HG03575 (cell line): ENCODE data around the gene GSG1L.

Source experiments
- ATAC-seq: cut with Tn5 transposase; IDR thresholded peaks from one replicate; pipeline ENCODE4 v1.9.1; 2021; ENCODE audit not compliant: unreplicated experiment, insufficient number of reproducible peaks, low FRiP score; ENCODE audit errors: extremely low read depth

Gene GSG1L

DNA sequence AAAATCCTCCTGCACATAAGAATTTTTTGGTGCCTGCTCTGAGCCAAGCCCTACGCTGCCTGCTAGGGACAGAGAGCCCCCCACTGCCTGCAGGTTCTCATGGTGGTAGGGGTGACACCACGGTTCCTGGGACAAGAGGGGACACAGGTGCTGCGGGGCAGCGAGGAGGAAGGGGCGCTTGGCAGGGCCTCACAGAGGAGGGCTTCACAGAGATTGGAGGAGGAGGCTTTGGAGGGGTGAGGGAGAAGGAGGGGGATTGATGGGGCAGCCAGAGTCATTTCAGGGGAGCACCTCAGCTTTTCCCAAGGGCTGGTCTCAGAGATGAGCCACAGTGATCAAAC lies 29.8 kb upstream of the GSG1L start:
- ATAC-seq: no peak

DNA sequence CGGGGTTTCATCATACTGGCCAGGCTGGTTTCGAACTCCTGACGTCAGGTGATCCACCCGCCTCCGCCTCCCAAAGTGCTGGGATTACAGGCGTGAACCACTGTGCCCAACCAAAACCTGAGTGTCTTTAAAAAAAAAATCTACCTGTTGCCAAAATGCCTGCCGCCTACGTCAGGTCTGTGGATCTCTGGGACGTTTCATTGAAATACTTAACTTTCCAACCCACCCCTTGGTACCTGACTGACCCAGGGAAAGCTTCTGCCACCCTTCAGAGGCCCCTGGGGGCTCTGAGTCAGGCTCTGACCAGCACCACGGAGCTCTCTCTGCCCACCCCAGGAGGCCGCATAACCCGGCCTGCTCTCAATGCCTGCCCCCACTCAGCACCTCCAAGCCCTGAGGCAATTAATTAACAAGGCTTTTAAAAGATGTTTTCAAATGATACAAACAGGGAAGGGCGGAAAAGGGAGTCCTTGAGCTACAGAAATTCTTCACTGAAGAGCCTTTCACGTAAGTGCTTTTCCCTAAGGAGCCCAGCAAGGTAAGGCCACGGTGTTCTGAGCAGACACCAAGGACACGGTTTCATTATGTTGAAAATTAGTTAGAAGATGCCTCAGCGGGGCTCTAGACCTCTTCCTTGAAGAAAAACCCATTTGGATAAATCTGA lies 29.3 kb upstream of the GSG1L start:
- ATAC-seq: no peak

DNA sequence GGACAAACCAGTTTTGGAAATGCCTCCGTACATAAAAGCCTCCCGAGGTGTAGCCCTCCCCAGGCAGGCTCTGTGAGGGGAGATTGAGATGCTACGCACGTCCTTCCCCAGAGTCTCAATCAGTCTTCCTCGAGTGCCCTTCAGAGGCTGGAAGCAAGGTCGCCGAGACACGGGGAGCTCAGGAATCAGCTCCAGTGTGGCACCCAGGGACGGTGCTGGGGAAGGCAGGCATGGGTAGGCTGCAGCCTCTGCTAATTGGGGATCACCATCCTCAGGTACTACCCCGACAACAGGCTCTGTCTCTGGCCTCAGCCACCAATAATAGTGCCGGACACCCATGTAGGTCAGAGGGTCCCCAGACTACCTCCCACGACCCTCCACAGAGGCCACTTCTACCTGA lies 28.1 kb upstream of the GSG1L start:
- no peak for ATAC-seq

DNA sequence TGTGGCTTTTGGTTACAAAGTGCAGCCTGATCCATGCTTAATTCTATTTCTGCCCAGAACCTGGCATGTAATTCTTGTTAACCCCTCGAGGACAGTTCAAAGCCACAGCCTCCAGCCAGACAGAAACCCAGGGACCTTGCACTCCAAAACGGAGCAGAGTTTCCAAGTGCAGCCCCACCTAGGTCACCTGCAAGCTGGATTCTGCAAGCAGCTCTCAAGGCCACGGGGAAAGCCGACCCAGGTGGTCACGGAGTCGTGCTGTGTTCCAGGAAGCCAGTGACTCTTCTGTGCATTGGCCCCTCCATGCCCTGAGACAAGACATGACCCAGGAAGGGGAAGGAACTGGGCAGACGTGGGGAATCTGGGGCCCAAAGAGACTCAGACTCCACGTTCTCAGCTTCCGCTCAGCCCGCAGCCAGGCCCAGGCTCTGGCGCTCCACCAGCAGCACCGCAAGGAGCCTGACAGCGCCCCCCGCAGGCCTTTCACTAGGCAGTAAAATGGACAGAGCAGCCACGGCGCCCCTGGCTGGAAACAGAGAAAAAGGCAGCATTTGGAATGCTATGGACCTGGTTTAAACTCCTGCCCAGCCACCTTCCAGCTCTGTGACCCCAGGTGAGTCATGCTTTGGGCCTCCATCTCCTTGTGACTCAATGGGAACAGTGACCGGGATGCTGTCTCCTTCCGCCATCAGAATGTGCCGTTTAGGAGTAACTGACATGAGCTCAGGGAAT lies 27.3 kb upstream of the GSG1L start:
- no peak for ATAC-seq

DNA sequence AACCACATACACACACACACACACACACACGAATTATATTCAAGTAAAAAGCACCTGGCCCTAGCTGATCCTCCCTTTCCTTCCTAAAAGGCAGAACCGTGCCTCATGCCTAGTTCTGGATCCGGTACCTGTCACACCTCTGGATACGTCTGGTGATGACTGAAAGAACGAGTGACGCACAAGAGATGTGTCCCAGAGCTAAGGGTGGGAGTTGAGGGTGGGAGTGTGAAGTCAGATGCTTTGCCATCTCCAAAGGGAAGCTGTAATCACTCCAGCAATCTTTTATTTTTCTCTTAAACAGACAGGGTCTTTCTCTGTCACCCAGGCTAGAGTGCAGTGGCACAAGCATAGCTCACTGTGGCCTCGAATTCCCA lies 26.5 kb upstream of the GSG1L start:
- ATAC-seq: no peak

GRCh38 chr16:28089205-28089991 lies 25.9 kb upstream of the GSG1L start:
- no peak for ATAC-seq

- ATAC-seq: no peak
Observed at GRCh38 chr16:28087675-28088300, 24.3 kb upstream of the GSG1L start.

DNA sequence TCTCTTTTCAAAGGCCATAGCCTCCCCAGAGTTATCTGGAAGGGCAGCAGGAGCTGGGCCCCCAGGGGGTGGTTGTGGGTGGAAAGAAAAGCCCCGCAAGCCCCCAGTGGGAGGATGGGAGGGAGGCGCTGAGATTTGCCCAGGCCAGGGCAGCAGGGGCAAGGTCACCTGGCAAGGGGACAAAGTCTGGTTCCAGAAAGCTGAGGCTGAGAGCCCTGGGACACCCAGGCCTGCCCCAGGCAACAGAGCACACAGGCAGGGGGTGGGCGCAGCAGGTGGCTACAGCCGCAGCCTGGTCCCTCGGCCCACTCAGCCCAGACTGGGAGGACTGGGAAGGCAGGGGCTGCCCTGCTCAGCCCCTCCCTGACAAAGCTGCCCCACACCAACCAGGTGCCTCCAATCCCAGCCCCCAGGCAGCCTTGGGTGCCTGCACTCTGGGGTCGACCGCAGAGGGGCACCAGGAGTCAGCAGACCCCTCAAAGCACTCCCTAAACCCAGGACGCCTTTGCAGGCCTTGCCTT lies 23.7 kb upstream of the GSG1L start:
- ATAC-seq: no peak

GRCh38 chr16:28086186-28087139 lies 22.9 kb upstream of the GSG1L start:
- ATAC-seq: no peak

GRCh38 chr16:28085389-28086171 lies 22.1 kb upstream of the GSG1L start:
- no peak for ATAC-seq

DNA sequence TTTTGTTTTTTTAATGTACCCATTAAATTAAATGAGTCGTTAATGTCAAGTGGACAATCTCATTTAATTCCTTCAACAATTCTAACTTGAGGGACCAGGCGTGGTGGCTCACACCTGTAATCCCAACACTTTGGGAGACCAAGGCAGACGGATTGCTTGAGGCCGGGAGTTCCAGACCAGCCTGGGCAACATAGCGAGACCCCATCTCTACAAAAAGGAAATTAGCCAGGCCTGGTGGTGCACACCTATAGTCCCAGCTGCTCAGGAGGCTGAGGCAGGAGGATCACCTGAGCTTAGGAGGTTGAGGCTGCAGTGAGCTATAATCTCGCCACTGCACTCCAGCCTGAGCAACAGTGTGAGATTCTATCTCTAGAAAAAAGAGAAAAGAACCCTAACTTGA lies 20.7 kb upstream of the GSG1L start:
- no peak for ATAC-seq

DNA sequence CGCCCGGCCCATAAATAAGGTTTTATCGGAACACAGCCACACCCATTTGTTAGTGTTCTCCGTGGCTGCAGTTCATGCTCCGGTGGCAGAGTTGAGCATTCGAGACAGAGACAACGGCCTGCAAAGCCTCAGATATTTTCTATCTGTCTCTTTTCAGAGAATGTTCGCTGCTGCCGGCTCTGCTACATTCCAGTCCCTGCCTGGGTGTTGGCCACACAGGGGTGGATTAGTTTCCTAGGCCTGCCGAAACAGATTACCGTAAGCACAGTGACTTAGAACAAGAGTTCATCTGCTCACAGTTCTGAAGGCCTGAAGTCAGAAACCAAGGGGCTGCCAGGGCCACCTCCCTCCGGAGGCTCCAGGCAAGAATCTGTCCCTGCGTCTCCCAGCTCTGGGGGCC lies 19.1 kb upstream of the GSG1L start:
- ATAC-seq: no peak

DNA sequence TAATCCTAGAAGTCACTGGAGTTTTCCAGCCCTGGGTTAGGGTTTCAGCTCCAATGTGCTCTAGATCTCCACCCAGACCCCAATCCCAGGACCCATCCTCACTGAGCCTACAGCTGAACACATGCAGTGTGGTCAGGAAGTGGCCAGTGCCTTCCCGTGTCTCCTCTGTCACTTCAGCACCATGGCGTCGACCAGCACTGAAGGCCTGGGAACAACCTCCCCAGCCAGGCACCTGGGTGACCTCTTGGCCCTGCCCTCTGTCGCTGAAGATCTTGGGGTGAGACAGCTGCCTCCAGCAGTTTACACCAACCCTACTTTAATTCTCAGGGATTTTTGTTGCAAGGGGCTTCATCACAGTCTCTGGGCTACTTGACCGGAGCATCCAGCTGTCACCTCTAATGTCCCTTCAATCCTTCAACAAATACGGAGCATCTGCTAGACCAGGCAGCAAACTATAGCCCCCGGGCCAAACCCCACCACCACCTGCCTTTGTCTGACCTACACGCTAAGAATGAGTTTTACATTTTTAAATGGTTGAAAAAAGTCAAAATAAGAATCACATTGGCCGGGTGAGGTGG lies 18.0 kb upstream of the GSG1L start:
- ATAC-seq: no peak

DNA sequence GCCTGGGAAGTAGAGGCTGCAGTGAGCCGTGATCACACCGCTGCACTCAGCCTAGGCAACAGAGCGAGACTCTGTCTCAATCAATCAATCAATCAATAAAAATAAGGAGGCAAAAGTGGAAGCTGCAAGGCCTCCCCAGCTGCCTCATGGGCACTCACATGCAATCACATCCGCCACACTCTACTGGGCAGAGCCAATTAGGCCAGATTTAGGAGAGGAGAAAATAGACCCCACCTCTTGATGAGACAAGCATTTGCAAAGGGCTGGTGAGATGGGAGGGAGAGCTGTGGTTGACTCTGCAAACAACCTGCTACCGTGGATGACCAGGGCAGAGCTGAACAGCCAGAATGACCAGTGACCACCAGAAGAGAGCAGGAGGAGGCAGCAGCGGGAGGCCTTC lies 14.7 kb upstream of the GSG1L start:
- no peak for ATAC-seq

GRCh38 chr16:28073836-28074235 lies 10.3 kb upstream of the GSG1L start:
- no peak for ATAC-seq

DNA sequence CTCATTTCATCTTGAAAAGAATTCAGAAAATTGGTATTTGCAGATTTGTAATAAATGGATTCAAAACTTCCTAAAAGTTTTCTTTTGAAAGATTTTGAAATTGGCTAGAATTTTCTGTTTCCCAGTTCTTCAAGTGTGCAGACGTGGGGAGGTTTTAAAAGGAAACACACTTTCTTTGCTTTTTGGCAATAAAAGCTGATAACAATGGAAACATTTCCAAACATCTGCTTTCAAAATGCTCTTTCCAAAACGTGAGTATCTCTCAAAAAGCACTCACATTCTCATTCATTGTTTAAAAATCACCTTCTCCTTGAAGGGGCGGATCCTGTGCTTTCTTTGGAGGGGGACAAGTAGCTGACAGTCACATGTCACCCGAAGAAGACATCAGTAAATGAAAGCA lies 8.6 kb upstream of the GSG1L start:
- ATAC-seq: no peak

- no peak for ATAC-seq
Observed at GRCh38 chr16:28069971-28070794, 6.7 kb upstream of the GSG1L start.
